Stimulated activated naive CD8-positive, alpha-beta T cell treated with anti-CD3 and anti-CD28 coated beads, Interleukin-15, Interleukin-2, amounts not matched to agents 100 U/mL and 50 U/mL, for 24 hours (primary cell): ENCODE results near the gene INPP5K.

ENCODE experiments used
- ATAC-seq: fragments of 150-1000 bp; cut with Tn5 transposase; one replicate; pipeline ENCODE4 v1.10.0; 2021
- DNase-seq: peaks from one replicate; pipeline ENCODE4 v3.0.0; 2021

The INPP5K gene

DNA sequence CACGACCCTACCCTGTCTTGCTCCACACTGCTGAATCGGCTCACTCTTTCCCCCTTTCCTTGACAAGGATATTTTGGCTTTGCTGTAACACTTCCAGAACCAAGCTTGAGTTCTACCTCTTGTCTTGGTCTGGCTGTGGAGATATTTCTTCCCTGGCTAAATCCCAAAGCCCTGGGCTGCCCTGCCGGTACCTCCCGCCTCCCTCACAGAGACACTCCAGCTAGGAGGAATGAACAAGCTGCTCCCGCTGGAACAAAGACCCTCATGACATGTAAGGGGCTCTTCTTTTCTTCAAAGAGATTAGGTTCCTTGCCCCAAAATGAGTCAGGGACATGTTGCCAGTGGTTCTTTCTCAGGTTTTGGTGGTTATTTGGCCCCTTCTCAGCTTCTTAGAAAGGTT lies 10.8 kb downstream of the INPP5K start:
- DNase-seq, result no peak
- ATAC-seq, result no peak

DNA sequence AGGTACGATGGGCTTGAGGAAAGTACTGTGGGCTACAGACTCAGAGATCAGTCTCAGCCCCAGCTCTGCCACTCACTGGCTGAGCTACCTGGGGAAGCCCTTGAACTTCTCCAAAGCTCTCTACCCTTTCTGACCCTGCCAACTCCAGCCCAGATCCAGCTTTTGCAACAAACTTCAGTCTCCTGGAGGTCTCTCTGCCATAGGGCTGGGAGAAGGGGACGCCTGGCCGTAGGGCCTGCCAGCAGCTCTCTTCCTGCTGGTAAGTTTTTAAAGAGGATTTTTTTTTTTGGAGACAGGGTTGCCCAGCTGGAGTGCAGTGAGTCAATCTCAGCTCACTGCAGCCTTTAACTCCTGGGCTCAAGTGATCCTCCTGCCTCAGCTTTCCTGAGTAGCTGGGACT lies 11.5 kb downstream of the INPP5K start:
- no peak for ATAC-seq
- DNase-seq, result no peak

DNA sequence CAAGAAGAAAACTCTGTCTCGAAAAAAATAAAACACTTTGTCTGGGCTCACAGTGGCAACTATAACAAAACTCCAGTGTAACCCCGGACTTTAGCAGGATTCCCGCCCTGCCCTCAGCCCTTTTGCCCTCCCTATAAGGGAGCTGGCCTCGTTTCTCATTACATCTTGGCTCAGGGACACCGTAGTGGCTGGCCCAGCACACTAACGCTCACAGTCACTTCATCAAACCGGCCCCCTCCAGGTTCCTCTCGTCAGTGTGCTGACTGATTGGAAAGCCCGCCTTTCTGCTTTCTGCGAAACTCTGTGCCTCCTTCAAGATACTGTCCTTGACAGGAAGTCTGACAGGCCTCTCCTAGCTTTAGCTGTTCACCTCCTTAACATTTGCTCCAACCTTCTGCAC lies 12.7 kb downstream of the INPP5K start:
- no peak for ATAC-seq
- DNase-seq, result no peak

DNA sequence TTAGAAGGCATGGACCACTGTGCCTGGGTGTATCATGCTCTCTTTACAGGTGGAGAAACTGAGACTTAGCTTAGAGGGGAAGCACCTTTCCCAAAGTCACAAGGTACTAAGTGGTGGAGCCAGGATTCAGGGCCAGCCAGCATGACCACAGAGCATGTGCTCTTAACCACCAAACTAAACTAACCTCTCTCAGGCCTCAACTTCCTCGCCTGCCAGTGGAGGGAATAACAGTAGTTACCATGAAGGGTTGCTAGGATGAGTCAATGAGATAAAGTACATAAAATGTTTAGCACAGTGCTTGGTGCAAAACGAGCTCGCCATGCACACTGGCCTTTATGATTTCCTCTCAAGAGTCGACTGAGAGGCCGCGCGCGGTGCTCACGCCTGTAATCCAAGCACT lies 17.5 kb downstream of the INPP5K start:
- DNase-seq (no peak), ATAC-seq (no peak)

DNA sequence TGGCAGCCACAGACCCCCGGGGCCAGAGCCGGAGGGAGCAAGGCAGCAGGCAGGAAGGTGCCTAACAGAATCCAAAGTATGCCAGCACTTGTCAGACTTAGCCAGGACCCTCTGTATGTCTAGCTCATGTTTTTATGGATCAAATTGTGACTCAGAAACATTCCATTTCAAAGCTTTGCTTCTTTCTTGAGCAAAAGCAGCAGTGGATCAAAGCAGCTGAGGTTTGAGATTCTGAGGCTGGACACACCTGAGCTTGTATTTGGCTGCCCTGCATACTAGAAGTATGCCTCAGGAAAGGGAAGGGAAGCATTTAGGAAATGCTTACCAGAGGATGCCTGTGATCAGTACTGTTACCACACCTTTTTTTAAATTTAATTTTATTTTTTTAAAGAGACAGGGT lies 18.2 kb downstream of the INPP5K start:
- DNase-seq (no peak), ATAC-seq (no peak)

DNA sequence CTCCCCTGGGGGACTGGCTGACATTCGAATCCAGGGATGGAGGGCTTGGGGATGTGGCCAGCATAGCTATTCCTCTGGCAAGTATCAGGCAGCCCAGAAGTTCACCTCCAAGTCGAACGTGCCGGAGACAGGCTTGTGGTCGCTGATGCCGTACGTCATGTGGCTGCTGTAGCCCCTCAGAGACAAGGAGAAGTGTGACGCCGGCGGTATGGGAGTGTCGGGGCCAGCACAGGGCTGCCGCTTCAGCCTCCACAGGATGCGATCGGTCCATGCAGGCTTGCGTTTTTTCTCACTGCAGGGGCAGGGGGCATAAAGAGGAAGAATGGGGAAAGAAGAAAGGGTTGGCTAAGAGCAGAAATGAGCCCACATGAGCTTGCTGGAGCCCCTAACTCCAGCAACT lies 18.6 kb downstream of the INPP5K start:
- DNase-seq (no peak), ATAC-seq (no peak)

DNA sequence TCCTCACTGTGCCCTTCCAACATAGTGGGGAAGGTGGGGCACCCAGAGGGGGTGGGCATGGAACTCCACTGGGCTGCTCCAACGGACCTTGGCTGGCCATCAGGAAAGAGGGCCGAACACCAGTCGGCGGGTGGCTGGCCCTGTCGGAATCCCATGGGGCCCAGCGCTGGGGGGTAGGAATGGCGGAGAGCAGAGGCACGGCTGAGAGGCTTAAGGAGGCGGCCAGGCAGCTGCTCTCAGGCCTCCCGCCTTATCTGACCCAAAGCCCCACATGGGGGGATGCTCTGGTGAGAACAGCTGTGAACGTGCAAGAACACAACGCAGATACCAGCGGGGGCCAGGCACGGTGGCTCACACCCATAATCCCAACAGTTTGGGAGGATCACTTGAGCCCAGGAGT lies 19.5 kb downstream of the INPP5K start:
- ATAC-seq, result no peak
- no peak for DNase-seq

GRCh38 chr17:1495265-1495989 lies 21.0 kb downstream of the INPP5K start:
- ATAC-seq (no peak), DNase-seq (no peak)

DNA sequence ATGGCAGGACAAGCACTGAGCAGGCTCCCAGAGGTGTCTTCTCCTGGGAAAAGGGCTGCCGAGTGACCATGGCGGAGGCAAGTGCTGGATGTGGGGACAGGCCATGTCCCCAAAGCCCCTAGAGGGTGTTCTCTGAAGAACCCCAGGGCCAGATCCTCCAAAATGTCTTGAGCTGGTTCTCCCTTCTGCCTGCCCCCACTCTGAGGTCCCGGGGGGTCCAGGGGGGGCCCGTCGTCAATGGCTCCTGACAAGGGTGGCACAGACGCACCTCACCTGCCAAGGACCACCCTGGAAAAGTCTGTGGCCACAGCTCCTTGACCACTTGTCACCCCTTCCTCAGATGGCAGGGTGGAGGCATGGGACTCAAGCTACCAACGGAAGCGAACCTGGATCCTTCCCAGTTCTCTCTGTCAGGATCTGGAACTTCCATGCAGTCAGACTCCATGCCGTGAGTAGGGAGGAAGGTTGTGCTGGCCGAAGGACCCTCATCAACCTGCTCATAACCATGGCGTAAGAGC lies 21.6 kb downstream of the INPP5K start:
- DNase-seq, result no peak
- ATAC-seq, result no peak

GRCh38 chr17:1494203-1494602 lies 22.2 kb downstream of the INPP5K start:
- ATAC-seq (no peak), DNase-seq (no peak)

GRCh38 chr17:1493291-1493980 lies 23.0 kb downstream of the INPP5K start:
- DNase-seq (no peak), ATAC-seq (no peak)

DNA sequence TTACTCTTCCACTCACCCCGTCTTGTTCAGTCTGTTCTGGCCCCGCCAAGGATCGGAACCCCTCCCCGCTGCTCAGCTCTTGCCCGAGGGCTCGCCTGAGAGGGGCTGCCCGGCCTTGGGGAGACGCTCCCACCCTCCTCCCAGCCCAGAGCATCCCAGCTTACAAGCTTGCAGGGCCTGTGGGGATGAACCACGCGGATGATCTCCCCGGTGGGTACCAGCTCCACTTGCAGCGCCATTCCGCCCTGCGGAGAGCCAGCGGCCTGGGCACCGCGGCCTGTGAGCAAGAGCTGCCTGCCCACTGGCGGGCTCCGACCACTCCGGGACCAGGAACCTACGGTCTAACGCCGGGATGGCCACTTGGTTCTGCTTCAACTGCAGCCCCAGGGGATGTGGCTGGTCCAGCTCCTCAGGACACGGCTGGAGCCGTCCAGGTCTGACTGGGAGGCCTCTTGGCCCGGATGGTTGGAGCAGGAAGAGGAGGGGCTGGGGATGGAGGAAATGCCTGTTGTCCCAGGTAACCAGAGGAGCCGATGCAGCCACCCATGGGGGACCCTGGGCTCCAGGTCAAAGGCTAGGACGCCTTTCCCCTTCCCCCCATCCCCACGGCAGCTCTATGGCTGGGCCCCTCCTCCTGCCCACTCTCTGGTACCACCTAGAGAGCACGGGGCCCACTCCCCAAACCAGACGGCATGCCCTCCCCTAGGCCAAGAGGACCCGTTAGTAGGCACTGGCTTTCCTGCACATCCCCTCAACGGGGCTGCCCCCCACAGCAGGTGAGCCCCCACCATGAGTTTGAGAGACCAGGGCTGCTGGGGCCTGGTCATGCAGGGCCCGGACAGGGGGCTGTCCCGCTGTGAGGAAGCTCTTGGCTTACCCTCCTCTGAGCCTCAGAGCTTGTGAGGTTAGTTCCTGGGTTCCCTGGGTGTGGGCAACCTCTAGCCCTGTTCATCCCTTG lies 23.9 kb downstream of the INPP5K start, which contains the start of gene MYO1C:
Gene MYO1C, minus strand, starts transcription at position 438 of the 958 bp plus-strand sequence. Its CDS starts 199 bp downstream, at position 239.
- ATAC-seq, result no peak
- no peak for DNase-seq

DNA sequence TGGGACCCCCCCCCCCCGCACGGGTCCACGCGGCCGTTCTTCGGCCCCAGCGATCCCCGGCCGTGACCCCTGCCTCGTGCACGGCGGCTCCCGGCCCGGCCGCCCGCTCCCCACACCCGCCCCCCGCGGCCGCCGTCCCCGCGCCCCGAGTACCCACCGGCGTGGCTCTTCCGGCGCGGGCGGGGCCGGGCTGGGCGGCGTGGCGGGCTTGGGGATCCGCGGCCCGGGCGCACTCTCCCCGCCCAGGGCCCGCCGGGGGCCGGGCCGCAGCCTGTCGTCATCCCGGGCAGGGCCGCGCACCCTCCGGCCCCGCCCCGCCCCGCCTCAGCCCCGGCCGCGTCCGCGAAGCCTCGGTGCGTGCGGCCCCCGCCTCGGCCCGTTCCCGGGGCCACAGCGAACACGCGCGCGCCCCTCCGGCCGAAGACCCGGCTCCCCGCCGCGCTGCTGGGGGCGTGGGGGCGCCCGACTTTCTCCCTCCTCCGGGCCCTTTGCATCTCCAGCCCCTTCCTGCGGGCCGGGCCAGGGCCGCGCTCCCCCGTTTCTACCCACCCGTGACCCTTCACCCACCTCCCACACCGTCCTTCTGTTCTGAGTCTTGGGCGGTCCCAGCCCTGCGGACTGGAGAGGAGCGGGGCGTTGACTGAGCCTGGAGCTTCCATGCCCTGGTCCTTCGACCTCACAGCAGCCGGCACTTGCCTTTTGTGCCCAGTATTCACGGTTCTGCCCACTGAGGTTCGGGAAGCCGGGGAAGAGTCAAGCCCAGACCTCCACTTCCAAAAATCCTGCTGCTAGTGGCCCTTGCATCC lies 24.8 kb downstream of the INPP5K start:
- DNase-seq (peak; percentile 67), ATAC-seq (peak; percentile 51)

DNA sequence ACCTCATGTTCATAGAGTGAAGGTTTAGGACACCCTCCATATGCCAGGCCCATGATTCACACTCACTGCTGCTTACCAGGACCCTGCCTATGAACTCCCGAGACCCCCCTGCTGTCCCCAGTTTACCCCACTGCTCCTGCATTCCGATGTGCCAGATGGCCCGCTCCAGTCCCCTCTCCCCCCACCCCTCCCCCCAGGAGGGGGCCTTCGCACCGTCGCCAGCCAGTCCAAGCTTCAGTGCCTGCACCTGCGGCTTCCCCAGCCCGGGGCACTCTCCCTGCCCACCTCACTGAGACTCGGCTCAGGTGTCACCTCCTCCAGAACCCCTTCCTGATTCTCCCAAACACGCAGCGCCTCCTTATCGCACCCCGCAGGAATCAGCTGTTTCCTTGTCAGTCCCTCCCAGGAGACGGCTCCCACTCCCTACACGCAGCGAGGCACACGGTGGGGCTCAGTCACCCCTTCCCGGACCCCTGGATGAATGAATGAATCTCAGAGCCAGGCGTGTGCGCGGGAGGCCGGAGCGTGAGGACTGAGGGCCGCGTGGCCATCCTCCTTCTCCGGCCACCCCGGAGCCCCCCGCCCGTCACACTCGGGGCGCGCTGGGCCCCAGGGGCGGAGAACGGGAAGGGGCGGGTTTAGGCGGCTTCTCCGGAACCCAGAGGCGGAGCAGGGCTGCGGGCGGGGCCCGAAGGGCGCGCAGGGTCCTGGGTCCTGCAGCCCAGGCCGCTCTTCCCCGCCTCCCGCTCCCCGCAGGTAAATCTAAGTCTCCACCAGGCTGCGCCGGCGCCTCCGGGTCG lies 25.6 kb downstream of the INPP5K start:
- ATAC-seq (peak; percentile 58), DNase-seq (peak; percentile 80)

GRCh38 chr17:1488826-1489270 lies 27.6 kb downstream of the INPP5K start:
- ATAC-seq, result no peak
- DNase-seq, result no peak

GRCh38 chr17:1487939-1488825 lies 28.2 kb downstream of the INPP5K start:
- no peak for ATAC-seq
- DNase-seq, result peak; percentile 82

- peak; percentile 73 for ATAC-seq
- peak; percentile 92 for DNase-seq
Observed at GRCh38 chr17:1486802-1487695, 29.4 kb downstream of the INPP5K start.
